Amygdala (tissue), 56 donors: ENCODE measurements around the gene ARHGAP29.

ENCODE experiments used
- DNase-seq, 56 donors: peaks; one replicate each; lab custom pipeline; 2025; lab: John Stamatoyannopoulos, UW

The ARHGAP29 gene, protein sequence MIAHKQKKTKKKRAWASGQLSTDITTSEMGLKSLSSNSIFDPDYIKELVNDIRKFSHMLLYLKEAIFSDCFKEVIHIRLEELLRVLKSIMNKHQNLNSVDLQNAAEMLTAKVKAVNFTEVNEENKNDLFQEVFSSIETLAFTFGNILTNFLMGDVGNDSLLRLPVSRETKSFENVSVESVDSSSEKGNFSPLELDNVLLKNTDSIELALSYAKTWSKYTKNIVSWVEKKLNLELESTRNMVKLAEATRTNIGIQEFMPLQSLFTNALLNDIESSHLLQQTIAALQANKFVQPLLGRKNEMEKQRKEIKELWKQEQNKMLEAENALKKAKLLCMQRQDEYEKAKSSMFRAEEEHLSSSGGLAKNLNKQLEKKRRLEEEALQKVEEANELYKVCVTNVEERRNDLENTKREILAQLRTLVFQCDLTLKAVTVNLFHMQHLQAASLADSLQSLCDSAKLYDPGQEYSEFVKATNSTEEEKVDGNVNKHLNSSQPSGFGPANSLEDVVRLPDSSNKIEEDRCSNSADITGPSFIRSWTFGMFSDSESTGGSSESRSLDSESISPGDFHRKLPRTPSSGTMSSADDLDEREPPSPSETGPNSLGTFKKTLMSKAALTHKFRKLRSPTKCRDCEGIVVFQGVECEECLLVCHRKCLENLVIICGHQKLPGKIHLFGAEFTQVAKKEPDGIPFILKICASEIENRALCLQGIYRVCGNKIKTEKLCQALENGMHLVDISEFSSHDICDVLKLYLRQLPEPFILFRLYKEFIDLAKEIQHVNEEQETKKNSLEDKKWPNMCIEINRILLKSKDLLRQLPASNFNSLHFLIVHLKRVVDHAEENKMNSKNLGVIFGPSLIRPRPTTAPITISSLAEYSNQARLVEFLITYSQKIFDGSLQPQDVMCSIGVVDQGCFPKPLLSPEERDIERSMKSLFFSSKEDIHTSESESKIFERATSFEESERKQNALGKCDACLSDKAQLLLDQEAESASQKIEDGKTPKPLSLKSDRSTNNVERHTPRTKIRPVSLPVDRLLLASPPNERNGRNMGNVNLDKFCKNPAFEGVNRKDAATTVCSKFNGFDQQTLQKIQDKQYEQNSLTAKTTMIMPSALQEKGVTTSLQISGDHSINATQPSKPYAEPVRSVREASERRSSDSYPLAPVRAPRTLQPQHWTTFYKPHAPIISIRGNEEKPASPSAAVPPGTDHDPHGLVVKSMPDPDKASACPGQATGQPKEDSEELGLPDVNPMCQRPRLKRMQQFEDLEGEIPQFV

DNA sequence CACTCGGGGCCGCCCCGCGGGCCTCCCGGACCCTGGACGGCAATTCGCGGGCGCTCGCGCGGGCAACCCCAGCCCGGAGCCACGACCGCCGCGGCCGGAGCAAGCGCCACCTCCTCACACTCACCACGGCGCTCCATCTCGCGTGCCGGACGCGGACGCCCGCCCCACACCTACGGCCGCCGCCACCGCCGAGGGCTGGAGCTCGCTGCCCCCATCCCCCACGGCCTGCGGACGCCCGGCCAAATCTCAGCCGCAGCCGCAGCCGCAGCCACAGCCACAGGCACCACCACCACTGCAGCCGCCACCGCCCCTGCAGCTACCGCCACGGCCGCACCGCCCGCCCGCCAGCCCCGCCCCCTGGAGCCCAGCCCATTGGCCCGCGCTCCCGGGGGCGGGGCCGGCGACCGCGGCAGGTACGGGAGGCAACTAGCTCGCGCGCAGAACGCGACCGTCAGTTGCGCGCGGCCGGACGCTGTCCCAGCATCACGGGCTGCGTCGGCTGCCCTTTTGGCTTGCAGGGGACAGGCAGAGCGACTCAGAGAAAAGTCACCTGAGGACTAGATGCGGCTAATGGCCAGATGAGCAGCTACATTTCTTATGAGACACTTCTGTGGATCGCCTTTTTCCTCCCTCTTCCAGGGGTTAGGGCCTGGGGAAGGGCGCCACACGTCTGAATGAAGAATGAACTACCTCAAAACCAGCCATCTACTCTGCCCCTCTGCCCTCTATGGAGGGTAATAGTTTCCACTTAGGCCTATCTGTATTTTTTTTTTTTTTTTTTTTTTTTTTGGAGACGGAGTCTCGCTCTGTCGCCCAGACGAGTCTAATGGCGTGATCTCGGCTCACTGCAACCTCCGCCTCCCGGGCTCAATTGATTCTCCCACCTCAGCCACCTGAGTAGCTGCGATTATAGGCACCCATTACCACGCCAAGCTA, at the start of gene ARHGAP29:
Gene ARHGAP29, minus strand, starts transcription at position 294 of the 936 bp plus-strand sequence. CDS start 5,973 bp downstream, outside the sequence.
- peak in 29 of 56 donors; percentile 8 to 66 (median 37) for DNase-seq

DNA sequence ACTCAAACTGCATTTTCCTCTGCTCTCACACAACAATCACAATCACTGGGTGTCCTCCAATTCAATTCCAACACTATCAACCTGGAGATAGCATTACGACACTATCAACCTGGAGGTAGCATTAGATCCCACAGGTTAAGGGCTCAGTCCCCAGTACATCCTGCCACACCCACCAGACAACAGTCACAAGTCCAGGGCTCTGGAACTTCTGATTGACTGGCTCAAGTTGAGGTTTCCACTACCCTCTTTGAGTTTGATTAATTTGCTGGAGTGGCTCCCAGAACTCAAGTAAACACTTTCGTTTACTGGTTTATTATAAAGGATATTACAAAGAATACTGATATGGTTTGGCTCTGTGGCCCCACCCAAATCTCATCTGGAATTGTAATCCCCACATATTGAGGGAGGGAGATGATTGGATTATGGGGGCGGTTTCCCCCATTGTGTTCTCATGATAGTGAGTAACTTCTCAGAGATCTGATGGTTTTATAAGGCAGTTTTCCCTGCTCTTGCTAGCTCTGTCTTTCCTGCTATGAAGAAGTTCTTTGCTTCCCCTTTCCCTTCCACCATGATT, 49.6 kb upstream of the ARHGAP29 start:
- DNase-seq: no peak

DNA sequence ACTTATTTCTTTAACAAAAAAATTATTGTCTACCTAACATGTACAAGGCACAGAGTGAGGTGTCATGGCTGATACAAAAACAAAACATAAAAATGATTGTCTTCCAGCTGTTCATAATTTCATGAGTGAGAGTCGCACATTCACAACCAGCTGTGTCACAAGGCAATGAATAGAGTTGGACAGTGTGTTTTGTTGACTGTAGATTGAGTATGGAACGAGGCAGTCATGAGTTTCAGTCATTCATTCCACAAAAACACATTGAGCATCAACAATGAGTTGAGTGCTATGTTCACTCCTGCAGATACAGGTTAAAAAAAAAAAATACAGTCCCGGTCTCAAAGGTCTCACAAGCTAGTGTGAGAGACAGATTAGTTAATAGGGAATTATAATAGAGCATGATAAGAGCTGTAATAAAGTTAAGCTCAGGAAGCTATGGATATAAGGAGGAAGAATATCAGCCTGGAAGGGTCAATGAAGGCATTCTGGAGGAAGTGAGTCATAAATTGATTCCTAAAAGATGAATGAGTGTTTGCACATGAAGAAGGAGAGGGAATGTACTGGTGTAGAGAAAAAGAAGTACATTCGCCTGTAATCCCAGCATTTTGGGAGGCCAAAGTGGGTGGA, 47.8 kb upstream of the ARHGAP29 start:
- no peak for DNase-seq

DNA sequence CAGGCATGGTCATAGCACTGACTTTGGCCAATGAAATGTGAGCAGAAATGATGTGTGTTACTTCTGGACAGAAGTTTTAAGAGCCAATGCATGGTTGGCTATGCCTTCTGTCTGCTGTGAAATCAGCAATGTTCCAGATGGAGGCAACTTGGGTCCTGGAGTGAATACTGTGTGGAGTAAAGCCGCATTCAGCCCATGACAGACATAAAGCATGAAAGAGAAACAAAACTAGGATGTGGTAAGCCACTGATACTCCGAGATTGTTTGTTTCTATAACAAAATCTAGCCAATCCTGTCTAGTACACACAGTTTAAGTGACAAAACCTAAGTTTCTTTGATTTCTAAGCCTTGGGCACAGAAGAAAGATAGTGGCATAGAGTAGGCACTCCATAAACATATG, 47.1 kb upstream of the ARHGAP29 start:
- DNase-seq: no peak

DNA sequence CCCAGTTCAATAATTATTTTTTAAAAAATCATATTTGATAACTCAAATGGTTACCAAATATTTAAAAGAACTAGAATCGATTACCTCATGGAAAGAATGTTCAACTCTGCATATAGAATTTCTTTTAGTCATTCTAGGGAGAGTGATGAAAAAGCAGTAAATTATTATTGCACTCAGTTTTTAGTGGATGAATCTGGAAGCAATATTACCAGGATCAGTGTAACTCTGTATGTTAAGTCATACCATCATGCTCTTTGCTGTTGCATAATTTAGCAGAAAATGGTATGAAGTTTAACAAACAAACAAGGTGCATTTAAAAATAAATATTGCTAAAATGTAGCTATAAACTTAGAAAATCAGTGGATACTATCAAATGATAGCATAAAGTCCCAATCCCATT, 46.1 kb upstream of the ARHGAP29 start:
- DNase-seq: no peak

DNA sequence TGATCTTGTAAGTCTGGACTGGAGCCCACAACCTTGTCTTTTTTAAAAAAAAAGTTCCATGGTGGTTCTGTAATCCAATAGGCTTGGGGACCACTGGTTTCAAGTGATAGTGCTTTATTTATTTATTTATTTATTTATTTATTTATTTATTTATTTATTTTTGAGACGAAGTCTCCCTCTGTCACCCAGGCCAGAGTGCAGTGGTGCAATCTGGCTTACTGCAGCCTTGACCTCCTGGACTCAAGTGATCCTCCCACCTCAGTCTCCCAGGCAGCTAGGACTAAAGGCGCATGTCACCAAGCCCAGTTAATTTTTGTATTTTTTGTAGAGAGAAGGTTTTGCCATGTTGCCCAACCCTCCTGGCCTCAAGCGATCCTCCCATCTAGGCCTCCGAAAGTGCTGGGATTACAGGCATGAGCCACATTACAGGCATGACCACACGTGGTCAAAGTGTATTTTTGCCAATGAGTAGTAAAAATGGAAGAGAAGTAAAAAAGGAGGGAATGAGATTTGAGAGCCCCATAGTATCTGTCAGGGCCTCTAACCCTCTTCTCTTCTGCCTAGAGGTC, 44.8 kb upstream of the ARHGAP29 start:
- DNase-seq: no peak

DNA sequence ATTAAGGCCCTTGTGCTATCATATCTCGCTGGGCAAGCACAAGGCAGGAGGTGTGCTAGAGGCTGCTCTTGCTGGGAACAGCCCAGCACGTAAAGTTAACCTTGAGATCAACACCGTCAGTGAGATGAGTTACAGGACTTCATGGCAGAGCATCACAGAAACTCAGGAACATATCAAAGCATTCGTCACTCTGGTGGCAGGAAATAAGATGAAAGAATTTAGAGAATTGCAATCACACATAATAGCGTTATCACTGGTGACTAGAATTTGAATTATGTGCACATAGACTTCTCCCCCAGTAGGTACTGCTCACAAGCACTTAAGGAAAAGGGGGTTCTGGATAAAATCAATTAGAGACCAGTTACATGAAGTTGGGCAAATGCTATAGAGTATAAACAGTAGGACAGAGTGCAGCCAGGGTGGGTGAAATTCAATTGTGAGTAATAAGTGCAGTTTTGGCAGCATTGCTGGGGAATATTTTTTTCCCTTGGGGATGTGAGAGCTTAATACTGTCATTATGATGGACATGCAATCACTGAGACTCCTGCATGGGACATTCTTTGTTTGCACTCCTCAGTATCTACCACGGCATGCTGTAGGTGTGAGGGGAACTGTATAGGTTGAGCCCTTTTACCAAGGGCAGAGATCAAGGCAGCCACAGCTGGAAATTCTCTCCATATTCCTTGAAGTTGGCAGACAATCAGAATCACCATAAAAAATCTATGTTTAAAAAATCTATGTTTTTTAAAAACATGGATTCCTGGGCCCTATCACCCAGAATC, 44.2 kb upstream of the ARHGAP29 start:
- no peak for DNase-seq

DNA sequence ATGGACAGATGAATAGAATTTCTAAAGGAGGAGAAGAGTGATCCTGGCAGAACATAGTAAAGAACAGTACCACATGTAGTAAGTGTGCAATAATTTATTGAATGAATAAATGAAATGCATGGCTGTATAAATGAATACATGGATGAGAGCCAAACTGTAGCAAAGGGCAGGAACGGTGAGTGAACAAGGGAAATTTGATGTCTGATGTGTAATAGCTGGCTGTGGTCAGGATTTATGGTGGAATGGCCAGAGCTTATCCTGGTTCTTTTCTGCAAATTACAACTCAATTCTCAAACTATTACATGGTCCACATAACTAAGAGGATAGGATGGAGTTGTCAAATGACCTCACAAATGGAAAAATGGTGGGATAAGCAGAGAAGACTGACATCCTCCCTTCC, 43.2 kb upstream of the ARHGAP29 start:
- DNase-seq: no peak

DNA sequence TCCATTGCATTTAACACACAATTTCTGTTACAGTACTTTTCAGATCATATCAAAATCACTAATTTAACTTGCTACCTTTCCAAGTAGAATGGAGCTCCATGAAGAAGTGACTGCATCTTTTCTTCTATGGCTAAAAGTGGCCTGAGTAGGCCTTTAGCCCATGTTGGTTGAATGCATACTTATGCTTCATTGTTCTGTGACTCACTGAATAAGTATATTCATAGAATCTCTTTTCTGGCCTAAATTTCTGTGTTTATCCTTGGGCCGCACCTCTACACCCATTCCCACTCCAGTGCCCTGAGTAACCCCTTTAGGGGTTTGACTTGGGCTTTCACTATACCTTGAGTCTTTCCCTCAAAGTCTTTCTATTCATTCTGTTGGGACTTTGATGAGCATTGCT, 42.1 kb upstream of the ARHGAP29 start:
- no peak for DNase-seq

DNA sequence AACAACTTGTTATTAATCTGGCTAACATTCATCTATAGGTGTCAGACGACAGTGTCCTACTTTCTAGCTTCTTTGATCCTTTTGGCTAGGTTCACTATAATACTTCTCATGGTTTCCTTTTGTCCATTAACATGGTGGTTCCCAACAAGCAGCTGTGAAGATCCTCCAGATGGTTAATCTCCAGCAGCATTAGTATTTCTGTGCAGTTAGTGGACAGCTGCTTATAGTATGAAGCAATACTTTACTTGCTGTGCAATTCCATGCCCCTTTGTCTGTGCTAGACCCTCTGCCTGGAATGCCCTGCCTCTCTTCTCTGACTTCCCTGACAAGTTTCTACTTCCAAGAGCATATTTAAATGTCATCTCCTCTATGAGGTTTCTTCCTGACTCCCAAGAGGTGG, 41.7 kb upstream of the ARHGAP29 start:
- no peak for DNase-seq

DNA sequence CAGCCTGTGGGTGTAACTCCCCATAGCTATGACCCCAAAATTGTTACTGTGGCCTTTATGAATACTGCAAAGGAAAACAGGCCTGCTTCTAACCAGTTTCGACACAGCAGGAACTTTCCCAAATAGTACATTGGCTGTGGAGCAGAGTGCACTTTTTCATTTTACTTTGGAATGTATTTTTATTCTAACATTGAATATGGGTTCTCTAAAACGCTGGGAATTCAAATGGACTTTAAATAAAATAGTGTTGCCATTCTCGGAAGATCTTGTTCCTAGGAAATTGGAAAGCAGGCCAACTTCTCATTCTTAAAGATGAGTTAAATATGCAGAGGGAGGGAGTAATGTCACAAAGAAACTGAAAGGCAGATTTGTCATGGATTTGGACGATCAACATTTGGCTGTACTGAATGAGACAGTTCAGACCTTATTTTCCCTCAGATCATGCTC, 39.6 kb upstream of the ARHGAP29 start:
- no peak for DNase-seq

DNA sequence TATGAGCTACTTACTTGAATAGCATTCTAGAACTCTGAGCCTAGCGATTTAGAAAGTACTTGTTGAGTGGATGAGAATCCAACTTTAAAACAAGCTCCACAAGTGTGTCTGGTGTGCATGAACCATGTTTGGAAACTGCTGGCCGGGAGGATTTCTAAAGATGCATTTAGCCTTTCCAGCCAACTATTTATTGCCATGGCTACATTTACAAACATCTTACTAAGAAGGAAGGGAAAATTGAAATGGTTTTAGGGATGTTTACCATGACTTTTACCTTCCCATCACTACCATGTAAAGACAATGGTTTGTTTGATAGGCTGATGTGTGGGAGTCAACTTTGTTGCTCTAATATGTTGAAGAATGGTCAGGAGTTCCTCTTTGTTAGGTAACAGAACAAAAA, 37.7 kb upstream of the ARHGAP29 start:
- DNase-seq: no peak

DNA sequence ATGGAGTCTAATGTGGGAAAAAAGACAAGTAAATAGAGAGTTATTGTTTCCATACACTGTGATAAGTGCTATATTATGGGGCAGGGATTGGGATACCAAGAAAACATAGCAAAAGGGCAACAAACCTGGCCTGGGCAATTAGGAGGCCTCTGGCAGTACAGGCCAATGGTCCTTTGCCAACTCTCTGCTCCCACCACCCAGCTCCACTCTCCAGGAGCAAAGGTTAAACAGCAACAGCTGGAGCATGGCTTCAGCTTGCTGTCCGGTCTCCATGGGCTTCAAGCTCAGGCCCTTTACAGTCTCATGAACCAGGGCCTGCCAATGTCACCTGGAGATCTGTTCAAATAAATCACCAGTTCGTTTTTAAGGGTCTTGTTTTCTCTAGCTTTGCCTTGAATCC, 37.2 kb upstream of the ARHGAP29 start:
- DNase-seq: no peak

DNA sequence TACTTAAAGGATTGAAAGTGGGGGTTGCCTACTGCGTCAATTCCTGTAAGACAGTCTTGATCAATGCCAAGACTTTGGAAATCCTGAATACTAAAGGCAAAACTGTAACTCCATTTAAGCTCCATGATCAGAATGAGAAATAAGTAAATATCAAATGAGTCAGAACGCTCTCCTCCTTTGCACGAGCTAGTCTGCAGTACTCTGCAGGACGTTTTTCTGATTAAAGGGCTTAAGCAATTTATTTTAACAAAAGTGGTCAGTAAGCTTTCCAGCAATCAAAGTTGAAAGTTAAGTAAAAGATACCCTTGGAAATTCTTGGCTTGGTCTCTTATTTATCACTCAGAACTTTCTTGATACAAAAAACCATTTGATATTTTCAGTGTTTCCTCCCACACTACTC, 35.7 kb upstream of the ARHGAP29 start:
- no peak for DNase-seq

DNA sequence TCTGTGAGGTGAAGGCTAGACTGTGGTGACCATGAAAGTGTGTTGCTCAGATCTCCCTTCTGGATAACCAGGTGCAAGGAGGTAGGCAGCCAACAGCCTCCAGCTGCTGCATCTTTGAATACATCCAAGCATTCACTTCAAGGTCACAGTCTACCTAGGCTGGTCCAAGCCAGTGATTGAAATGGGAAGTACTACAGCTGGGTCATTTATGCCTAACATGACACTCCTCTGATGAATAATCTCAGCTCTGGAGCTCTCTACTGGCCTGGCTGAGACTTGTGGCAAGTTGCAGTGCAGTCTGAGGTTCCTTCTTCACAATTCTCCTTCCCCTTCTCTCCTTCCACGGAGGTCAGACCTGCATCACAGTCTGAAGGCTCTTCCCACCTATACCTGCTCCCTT, 35.0 kb upstream of the ARHGAP29 start:
- DNase-seq: no peak

DNA sequence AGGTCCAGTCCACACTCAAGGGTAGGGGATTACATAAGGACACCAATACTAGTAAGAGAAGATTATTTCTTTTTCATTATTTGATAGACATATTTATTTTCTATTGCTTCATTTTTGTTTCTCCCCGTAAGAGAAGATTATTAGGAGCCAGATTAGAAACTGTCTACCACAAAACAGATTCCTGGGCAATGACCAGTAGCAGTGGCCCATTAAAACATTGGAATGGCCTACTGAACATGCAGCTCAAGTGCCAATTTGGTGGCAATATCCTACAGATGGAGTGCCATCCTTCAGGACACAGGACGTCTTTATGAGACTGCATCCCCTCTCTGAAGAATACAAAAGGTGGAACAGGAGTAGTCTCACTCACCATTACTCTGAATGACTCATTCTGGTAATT, 34.0 kb upstream of the ARHGAP29 start:
- no peak for DNase-seq

DNA sequence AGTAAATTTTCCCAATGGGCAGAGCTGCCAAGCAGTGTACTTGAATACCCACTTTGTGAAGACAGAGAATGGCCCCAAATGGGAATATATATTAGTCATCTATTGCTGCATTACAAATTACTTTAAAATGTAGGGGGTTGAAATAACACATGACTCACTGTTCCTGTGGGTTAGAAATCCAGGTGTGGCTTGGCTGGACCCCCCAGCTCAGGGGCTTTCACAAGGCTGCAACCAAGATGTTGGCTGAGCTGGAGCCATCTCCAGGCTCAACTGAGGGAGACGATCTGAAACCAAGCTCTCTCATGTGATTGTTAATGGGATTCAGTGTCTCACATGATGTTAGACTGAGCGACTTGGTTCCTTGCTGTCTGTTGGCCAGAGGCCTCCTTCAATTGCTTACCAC, 33.4 kb upstream of the ARHGAP29 start:
- no peak for DNase-seq

DNA sequence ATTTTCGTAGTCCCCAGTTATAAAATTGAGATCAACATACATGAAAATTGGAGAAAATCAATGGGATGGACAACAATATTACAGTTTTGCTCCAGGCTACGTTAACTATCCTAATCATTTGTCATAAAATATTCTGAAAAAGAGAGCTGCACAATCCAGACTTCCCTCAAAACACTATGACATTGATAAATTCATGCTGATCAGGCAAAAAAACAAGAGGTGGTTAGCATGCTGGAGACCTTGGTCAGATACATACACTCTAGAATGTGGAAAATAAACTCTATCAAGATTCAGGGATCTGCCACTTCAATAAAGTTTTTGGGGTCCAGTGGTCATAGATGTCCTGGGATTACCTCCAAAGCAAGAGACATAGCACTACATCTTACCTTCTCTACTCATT, 32.5 kb upstream of the ARHGAP29 start:
- no peak for DNase-seq
